Hindlimb muscle (tissue), 1 donor: ENCODE results near the gene UBD. TPM values are rescaled to one million over a fixed set of nuclear protein-coding genes. Genes with fewer than 3 reads are reported as not detected.

Experiments
- DNase-seq: peaks from one replicate; pipeline ENCODE4 v3.0.0-alpha.2; 2013
- polyA plus RNA-seq: library from polyadenylated mRNA; unstranded; fragments of 120-200 nt; gene quantifications from one replicate; pipeline ENCODE4 v1.2.1, GENCODE V29; 2013; ENCODE audit not compliant: insufficient read length

The UBD gene
- polyA plus RNA-seq: 0.25 TPM

DNA sequence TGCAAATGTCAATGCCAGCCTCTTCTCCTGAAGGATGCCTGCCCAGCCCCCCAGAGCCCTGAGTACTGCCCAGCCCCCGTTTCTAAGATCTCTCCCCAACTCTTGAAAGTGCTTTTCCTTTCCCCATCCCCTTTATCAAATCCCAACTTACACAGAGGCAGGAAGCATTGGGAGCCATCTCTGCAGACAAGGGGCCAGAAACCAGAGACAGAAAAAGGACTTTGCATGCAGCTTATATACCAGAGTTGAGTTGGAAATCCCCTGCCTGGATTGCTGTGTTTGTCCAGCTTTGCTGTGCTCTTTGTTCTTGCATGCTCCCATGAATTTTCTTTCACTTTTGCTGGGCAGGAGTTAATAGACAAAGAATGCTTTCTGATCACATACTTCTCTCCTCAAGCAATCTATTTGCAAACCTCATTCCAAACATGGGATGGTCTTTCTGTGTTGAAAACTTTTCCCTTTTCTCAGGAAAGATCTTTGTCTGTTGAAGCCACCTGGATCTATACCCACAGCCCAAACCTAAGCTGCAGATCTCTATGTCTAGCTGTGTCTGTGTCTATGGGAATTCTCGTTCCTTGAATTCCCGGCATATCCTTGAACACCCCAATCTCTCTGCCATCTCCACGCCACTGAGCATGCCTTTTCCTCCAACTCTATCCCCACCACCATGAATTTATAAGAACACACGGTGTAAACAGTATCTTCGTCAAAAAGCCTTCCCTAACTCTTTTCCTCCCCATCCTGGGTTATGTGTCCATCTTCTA, at the start of gene UBD:
Gene UBD (minus strand): TSS at position 209 of the 764 bp plus-strand sequence. CDS start 31 bp downstream, at position 178.
- DNase-seq: no peak

DNA sequence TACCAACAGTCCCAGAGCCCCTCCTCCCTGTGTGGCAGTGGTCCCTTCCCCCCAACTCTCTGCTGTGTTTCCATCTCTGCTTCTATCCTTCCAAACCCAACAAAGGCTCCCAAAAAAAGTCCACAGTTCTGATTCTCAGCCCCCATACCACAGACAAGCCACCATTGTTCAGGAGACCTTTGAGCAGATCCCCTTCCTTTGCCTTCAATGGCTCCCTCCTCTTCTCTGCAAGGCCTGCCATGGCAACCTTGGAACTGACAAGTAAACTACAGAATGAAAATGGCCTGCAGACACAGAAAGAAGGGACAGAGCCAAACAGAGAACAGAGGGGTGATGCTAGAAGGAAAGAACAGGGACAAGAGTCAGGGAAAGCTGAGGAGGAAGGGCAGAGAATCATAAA, 48.6 kb upstream of the UBD start:
- DNase-seq: no peak

DNA sequence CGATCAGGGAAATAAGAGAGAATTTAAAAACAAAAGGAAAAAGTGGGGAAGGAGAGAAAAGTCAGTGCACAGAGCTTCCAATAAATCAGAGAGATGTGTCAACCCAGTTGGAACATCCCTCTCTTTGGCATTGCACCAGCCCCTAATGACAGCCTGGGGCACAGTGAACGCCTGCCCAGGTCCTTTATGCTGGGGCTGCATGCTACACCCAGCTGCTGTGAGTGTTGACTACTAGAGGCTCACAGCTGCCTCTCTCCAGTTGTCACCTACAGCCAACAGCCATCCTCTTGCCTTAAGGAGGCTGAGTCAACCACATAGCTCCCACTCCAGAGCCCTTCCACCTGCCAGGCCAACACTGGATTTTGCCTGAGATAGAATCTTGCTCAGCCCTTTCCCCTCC, 44.4 kb upstream of the UBD start:
- DNase-seq: no peak

DNA sequence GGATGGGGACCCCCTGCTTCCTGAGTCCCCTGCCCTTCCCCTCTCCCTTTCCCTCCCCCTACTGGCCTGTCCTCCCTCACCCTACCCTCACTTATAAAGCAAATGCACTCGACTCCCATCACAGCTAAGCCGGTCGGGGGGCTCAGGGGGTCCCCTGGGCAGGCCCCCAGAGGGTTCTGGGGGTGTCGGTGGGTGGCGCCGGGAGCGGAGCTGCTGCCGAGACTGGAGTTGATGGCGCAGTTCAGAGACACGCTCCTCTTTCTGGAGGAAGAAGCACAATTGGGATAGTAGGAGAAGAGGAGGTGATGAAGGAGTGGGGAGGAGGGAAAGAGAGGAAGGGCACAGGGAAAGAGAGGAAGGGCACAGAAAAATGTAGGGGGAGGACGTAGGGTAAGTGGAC, 43.9 kb upstream of the UBD start:
- DNase-seq: no peak

DNA sequence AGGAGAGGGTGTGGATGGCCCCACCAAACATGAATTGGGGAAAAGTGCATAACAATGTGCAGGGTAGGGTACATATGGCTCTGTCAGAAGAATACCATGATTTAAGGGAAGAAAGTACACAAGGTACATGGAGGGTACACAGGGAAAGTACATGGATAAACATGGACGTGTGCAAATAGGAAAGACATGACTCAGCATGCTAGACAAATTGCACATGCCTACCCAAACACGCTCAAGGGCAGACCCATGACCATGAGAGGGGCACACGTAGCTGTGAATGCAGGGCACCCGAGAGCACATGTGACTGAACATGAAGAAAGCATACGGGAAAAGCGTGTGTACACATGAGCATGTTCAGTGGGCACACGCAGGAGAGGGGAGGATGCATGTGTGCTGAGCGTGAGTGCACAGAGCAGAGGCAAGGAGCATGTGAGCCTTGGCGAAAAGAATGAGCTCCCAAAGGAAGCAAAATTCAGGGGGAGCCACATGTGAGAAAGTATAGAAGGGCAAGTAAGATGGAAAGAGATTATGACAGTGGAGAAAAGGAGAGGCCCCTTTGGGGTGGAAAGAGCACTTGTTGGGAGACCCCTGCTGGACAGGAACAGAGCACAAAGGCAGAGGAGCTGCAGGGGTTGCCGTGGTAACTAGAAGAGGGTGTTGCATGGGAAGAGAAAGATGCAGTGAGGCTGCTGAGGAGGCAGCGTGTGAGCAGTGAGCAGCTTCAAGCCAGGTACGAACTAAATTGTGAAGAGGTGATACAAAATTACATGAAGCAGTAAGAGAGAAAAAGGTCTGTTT, 43.2 kb upstream of the UBD start:
- no peak for DNase-seq

DNA sequence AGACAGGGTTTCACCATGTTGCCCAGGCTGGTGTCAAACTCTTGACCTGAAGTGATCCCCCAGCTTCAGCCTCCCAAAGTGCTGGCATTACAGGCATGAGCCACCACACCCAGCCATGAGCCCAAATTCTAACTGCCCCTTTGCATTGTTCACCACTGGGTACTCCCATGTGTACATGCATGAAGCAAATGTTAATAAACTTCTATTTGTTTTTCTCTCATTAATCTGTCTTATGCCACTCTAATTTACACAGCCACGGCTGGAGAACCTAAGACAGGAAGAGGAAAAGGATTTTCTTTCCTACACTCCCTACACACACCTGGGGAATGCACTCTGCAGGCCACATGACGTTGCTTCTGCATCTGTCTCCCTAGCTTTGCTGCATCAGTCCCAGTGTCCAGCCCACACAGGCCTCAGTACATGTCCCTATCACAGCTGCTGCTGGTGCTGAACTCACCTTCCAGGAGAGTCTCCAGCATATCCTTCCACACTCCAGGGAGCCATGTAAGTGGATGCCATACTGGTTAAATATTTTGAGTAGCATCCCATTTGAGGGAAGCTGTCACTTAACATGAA, 38.7 kb upstream of the UBD start:
- no peak for DNase-seq

DNA sequence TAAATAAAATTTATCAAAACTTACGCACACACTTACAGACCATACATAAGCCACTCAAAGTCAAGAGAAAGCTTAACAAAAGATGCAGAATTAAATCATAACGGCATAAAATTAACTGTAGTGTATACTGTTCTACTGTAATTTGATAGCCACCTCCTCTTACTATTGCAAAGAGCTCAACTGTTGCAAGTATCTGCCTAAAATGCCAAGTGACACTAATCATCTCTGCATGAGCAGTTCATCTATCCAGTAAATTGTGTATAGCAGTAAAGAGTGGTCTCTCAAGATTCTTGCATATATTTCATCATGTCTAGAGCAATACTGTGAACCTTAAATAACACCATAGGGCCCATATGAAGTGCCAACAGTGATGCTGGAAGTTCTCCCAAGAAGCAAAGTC, 37.7 kb upstream of the UBD start:
- no peak for DNase-seq

DNA sequence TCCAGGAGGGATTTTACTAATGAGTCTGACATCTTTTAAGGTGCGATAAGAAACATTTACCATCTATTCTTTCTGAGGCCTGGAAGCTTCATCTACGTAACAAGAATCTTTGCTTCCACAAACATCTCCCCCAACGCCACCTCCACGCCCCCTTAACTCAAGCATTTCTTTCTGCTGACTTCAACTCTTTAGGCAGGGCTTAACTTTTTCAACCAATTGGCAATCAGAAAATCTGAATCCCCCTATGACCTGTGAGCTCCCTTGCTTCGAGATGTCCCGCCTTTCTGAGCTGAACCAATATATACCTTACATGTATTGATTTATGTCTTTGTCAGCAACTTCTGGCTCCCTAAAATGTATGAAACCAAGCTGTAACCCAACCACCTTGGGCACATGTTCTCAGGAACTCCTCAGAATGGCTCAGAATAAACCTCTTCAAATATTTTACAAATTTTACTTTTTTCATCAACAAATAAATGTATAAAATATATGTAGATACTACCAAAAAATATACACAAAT, 36.9 kb upstream of the UBD start:
- no peak for DNase-seq

DNA sequence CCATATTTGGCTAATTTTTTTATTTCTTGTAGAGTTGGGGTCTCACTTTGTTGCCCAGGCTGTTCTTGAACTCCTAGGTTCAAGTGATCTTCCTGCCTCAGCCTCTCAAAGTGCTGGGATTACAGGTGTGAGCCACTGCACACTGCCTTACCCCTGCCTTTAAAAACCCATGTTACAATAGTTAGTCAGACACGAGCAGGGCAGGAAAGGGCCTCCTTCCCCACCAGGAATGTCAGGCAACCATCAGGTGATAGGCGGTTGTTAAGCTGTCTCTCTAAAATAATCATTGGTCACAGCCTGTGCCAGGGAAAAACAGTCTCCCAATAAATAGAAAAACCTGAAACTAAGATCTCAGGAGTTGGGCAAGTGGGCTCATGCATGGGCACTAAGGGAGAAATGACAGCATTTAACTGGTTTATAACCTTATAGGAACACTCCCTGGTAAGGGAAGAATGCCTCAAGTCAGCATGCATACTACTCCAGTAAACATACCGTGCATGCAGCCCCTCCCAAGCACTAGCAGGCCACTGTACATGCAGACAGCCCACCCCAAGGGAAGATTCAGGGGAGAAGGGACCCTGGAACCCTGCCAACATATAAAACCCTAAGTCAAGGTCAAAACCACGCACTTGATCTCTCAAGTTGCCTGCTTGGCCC, 33.8 kb upstream of the UBD start:
- no peak for DNase-seq

DNA sequence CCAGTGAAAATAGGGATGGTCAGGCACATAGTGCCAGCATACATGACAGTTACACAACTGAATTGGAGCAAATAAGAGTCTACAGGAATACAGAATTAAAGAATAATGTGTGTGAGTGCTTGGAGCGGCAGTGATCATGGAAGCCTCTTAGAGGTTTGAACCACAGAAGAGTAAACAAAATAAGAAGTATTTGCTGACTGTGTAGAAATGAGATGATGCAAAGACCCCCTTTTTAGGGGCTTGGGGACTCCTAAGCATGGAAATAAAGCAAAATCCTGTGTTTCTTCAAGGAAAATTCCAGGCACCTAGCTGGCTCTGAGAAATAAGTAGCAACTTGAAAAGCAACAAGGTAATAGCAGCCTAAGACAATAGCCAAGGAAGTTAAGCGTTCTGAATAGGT, 32.1 kb upstream of the UBD start:
- DNase-seq: no peak

DNA sequence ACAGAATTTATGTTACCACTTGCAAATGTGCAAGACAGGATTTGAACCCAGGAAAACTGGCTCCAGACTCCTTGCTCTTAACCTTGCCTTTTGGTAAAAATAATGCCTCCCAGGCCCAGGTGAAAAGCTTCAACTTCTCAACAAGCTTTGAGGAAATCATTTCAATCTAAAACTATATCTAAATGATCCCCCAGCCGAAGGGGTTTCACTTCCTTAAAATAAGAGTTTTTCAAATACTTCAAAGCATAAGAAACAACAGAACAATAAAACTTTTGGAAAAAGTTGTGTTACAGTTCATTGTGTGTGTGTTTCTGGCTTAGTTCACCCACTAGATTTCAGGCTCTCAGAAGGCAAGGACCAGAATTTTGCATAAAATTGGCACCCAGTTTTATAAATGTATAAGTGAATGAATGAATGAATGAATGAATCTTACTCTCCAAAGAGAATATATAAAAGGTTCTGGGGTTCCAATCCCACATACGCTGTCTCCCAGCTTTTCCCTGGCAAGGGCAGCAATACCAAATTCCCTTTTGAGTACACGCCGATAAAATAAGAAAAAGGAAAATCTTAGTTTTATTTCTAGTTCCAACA, 30.8 kb upstream of the UBD start:
- DNase-seq: no peak

DNA sequence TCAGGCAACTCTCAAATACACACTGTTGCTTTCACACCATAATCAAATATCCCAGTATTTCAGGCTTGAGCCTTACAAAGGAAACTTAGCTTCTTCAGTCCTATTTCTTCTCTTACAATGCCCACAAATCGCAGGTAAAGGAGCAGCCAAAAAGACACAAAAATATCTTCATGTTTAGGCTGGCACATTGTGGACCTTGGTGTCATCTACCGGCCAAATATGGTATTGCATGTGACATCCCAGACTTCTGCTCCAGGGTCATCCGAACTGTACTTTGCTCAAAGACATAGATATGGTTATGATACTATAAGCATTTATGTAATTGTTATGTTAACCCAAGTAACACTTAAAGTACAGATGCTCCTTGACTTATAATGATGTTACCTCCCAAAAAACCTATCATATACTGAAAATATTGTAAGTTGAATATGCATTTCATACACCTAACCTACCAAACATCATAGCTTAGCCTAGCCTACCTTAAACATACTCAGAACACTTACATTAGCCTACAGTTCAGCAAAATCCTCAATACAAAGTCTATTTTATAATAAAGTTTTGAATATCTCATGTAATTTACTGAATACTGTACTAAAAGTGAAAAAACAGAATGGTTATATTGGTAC, 30.0 kb upstream of the UBD start:
- peak; percentile 39 for DNase-seq

DNA sequence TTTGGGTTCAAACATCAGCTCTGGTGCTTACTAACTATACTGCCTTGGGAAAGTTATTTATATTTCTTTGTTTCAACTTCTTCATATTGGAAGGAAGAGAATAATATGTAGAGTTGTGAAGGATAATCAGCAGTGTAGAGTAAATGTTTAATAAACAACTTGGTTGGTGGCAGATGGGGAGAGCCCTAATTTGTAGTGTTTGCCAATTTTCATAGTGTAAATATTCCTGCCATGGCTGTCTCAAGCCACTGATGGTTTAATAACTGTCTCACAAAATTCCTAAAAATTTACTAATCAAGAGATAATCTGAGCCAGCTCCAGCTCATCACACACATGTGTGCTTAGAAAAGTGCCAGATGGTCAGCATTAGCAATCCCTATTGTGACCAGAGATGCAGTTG, 25.3 kb upstream of the UBD start, which contains the start of gene OR2H2:
Gene OR2H2 (plus strand): TSS at position 301 of the 400 bp plus-strand sequence. CDS start 2,824 bp downstream, outside the sequence.
- no peak for DNase-seq

DNA sequence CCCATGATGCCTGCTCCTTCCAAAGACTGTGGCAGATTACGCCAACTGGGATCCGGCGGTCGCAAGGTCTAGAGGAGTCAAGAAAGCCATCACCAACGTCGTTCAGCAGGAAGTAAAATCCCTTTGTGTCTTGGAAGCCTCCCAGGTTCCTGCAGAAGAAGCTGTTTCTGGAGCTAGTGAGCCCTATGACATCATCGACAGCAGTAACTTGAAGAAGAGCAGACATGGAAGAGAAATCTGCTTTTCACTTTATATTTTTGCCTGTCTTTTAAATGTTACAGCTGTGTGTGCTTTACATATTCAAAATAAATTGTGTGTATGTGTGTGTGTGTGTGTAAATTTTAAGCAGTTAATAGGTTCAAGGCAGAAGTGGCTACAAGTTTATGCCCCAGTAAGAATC, 18.0 kb upstream of the UBD start:
- DNase-seq: no peak

DNA sequence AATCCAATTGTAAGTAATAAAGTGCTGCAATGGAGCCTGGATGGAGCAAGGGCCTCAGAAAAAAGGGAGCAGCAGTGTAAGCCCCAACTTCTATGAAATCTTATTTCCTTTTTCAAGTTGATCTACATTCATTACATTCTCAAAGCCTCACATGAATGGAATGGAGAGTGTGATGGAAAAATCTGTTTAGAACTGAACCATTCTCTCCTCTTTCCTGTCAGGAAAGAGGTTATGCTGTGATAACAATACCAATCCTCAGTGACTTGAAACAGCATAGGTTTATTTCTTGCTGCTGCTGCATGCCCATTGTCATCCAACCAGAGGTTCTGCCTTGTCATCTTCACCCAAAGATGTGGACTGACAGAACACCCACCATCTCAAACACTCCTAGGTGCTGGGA, 16.5 kb upstream of the UBD start:
- no peak for DNase-seq

DNA sequence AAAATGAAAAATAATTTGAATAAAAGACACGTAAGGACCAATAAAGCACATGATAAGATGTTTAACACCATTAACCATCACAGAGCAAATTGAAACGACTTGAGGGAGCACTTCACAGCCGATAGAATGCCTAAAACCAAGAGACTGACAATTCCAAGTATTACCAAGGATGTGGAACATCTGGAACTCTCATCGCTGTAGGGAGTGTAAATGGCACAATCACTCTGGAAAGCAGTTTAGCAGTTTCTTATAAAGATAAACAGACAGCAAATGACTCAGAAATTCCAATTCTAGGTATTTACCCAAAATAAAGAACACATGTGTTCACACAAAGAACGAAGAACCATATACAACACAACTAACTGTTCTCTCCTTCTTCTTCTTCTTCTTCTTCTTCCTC, 8.5 kb upstream of the UBD start:
- DNase-seq: no peak

DNA sequence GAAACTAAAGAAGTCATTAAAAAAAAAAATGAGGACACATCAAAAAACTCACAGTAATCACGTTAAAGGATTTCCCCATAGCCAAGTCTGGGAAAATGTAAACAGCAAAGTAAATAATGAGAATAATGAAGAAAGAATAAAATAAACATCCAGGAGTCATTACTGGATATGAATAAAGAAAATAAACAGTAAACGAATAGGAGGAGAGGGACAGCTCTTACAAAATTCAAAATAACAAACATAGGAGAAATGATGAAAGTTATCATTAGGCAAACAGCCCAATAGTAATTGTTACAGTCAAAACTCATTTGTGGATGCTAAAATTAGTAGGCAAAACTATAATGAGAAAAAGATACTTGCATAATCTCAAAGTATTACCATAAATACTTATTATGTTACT, 8.0 kb upstream of the UBD start:
- DNase-seq: no peak

DNA sequence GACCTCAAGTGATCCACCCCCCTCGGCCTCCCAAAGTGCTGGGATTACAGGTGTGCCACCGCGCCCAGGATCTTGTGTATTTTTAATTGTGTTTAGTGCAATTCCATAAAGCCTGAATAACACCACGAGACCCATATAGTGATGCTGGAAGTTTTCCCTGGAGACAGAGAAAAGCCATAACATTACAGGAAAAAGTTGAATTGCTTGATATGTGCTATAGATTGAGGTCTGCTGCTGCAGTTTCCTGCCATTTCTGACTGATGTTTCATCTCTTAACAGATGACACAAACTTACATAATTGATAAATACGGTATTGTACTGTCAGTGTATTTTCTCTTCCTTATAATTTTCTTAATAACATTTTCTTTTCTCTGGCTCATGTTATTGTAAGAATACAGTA, 7.3 kb upstream of the UBD start:
- no peak for DNase-seq

DNA sequence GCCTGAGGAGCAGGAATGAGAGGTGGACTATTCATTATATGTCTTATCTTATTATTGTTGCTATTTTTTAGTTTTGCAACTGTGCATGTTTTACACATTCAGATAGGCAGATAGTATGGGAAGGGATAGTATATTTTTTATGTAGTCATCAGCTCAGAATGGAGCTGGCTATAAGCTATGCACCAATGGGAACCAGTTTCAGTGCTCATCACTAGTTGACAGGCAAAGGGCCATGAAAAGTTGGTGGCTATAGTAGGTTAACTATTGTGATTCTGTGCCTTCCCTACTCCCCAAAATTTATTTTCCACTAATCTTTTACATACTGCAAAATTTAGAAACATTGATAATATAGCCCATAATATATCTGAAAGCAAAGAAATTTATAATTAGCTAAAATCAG, 5.3 kb upstream of the UBD start:
- DNase-seq: no peak

DNA sequence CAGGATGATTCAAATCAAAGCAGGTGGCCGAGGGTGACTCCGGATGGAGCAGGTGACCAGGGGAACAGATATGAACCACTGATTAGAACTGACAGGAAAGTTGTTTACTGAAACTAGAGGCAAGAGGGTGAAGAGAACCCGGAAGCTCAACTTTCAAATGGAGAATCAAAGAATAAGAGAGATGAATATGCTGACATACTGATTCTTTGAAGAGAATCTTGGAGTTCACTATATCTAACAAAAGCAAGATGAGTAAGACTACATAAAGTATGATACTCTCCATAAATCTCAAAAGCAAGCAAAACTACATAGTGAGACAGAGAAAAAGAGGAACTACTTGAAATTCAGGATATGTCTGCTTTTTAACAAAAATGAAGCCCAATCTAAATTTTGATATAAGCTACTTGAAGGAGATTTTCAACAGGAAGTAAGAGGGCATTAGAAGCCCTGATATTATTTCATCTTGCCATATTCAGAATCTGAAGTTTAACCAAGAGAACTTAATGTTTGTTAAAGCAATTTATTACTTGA, 4.0 kb upstream of the UBD start:
- no peak for DNase-seq

DNA sequence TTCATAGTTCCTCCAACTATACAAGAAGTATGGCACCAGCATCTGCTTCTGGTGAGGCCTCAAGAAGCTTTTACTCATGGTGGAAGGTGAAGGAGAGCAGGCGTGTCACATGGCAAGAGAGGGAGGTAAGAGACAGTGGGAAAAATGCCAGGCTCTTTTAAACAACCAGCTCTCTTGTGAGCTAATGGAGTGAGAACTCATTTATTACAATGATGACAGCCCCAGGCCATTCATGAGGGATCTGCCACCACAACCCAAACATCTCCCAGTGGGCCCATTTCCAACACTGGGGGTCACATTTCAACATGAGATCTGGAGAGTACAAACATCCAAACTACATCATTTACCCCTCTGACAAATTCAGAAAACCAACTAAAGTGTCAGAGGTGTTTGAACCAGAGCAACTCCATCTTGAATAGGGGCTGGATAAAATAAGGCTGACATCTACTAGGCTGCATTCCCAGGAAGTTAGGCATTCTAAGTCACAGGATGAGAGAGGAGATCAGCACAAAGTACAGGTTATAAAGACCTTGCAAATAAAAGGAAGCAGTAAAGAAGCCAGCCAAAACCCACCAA, 2.2 kb upstream of the UBD start:
- DNase-seq: no peak
